ENCODE results near the gene PSMB1.
"Not testable (repeated sequence)": the region's sequence is repeated elsewhere in the genome, so short reads cannot be mapped to it uniquely, and the experiment has no call there.

PSMB1 gene

DNA sequence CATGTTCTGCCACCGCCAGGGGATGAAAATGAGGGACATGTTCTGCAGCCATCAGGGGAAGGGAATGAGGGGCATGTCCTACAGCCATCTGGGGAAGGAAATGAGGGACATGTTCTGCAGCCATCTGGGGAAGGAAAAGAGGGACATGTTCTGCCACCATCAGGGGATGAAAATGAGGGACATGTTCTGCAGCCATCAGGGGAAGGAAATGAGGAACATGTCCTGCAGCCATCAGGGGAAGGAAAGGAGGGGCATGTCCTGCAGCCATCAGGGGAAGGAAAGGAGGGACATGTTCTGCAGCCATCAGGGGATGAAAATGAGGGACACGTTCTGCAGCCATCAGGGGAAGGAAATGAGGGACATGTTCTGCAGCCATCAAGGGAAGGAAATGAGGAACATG, 50.8 kb downstream of the PSMB1 start:
- not testable (repeated sequence) for DNase-seq

DNA sequence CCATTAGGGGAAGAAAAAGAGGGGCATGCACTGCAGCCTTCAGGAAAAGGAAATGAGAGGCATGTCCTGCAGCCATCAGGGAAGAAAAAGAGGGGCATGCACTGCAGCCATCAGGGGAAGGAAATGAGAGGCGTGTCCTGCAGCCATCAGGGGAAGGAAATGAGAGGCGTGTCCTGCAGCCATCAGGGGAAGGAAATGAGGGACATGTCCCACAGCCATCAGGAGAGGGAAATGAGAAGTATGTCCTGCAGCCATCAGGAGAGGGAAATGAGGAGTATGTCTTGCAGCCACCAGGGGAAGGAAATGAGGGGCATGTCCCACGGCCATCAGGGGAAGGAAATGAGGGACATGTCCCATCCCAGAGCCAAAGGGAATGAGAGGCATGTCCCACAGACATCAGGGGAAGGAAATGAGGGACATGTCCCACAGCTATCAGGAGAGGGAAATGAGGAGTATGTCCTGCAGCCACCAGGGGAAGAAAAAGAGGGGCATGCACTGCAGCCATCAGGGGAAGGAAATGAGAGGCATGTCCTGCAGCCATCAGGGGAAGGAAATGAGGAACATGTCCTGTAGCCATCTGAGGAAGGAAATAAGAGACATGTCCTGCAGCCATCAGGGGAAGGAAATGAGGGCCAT, 52.0 kb downstream of the PSMB1 start:
- no peak for DNase-seq

DNA sequence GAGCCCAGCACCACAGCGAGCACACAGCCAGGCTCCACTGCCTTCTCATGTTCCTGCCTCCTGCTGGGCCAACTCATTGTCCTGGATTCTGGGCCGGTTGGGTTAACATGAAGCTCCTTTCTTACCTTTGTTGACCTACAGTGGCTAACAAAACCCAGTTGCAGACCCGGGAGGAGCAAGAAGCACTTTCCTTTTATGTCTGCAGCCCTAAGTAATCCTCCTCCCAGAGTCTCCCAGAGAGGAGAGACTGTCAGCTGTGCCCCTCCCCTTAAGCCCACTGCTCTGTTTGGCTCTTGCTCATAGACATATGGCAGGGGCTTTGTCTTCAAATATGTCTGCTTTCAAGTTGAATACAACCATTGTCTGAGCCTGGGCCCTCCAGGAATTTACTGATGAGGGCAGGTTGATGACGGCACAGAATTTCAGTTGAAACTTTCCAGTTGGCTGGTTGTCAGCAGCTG, 55.2 kb downstream of the PSMB1 start:
- DNase-seq: no peak

DNA sequence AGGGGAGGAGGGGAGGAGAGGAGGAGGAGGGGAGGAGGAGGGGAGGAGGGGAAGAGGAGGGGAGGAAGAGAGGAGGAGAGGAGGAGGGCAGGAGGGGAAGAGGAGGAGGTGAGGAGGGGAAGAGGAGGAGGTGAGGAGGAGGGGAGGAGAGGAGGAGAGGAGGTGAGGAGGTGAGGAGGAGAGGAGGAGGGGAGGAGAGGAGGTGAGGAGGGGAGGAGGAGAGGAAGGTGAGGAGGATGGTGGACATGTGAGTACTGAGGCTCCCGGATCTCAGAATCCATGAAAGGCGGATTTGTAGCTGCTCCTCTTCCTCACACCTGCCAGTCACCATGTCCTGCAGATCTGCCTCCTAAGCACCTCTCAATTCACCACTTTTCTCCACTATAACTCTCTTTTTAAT, 59.8 kb downstream of the PSMB1 start:
- no peak for DNase-seq

GRCh38 chr6:170490259-170490658, 62.8 kb downstream of the PSMB1 start:
- no peak for DNase-seq

- DNase-seq: no peak
Observed at GRCh38 chr6:170489836-170490235, 63.3 kb downstream of the PSMB1 start.

- no peak for DNase-seq
Observed at GRCh38 chr6:170487707-170488329, 65.3 kb downstream of the PSMB1 start.

- no peak for DNase-seq
Observed at GRCh38 chr6:170485159-170485558, 67.9 kb downstream of the PSMB1 start.
